Measurements from ENCODE around the gene GON4L.

GON4L gene

GRCh38 chr1:155833665-155834295, 23.2 kb downstream of the GON4L start:
- TF ChIP-seq CTCF (IDR thresholded peaks at IDR 0.05; ENCODE audit: low read depth, low read length) = no peak
- no peak overlapping the region for H3K4me3 ChIP-seq (ENCODE audit: low read depth, low read length)
- DNase-seq (ENCODE audit: low read depth, low spot score) = no peak
- in situ Hi-C loops (cut with HindIII; ENCODE audit: low sequenced_read_pairs) = no loop called here

GRCh38 chr1:155831279-155831976, 25.6 kb downstream of the GON4L start:
- TF ChIP-seq CTCF (IDR thresholded peaks at IDR 0.05; ENCODE audit: low read depth, low read length) = no peak
- in situ Hi-C loops (cut with HindIII; ENCODE audit: low sequenced_read_pairs) = no loop called here
- H3K4me3 ChIP-seq (ENCODE audit: low read depth, low read length) = no peak overlapping the region
- DNase-seq (ENCODE audit: low read depth, low spot score) = no peak

GRCh38 chr1:155827450-155827849, 29.6 kb downstream of the GON4L start:
- H3K4me3 ChIP-seq (ENCODE audit: low read depth, low read length) = no peak overlapping the region
- in situ Hi-C loops (cut with HindIII; ENCODE audit: low sequenced_read_pairs) = no loop called here
- no peak for TF ChIP-seq CTCF (IDR thresholded peaks at IDR 0.05; ENCODE audit: low read depth, low read length)
- DNase-seq (ENCODE audit: low read depth, low spot score) = no peak

- in situ Hi-C loops (cut with HindIII; ENCODE audit: low sequenced_read_pairs) = no loop called here
- DNase-seq (ENCODE audit: low read depth, low spot score) = no peak
- no peak for TF ChIP-seq CTCF (IDR thresholded peaks at IDR 0.05; ENCODE audit: low read depth, low read length)
- H3K4me3 ChIP-seq (ENCODE audit: low read depth, low read length) = no peak overlapping the region
Measured at GRCh38 chr1:155816351-155816750, 40.7 kb downstream of the GON4L start.

GRCh38 chr1:155813672-155814071, 43.3 kb downstream of the GON4L start:
- TF ChIP-seq CTCF (IDR thresholded peaks at IDR 0.05; ENCODE audit: low read depth, low read length) = no peak
- in situ Hi-C loops (cut with HindIII; ENCODE audit: low sequenced_read_pairs) = no loop called here

GRCh38 chr1:155812878-155813277, 44.1 kb downstream of the GON4L start:
- no peak for DNase-seq (ENCODE audit: low read depth, low spot score)
- TF ChIP-seq CTCF (IDR thresholded peaks at IDR 0.05; ENCODE audit: low read depth, low read length) = no peak
- no peak overlapping the region for H3K4me3 ChIP-seq (ENCODE audit: low read depth, low read length)
- in situ Hi-C loops (cut with HindIII; ENCODE audit: low sequenced_read_pairs) = no loop called here

More at GRCh38 chr1:155813672-155814071, 43.3 kb downstream of the GON4L start:
- H3K4me3 ChIP-seq (ENCODE audit: low read depth, low read length) = no peak overlapping the region
- no peak for DNase-seq (ENCODE audit: low read depth, low spot score)
